NCI-H1436 treated with DMSO at 0.1 percent for 48 hours (cell line): ENCODE data around the gene GGN.
"Not testable (repeated sequence)": the region's sequence is repeated elsewhere in the genome, so short reads cannot be mapped to it uniquely, and the experiment has no call there.

Source experiments
- DNase-seq: peaks from one replicate; lab custom pipeline; 2025; lab: John Stamatoyannopoulos, UW

GGN gene

DNA sequence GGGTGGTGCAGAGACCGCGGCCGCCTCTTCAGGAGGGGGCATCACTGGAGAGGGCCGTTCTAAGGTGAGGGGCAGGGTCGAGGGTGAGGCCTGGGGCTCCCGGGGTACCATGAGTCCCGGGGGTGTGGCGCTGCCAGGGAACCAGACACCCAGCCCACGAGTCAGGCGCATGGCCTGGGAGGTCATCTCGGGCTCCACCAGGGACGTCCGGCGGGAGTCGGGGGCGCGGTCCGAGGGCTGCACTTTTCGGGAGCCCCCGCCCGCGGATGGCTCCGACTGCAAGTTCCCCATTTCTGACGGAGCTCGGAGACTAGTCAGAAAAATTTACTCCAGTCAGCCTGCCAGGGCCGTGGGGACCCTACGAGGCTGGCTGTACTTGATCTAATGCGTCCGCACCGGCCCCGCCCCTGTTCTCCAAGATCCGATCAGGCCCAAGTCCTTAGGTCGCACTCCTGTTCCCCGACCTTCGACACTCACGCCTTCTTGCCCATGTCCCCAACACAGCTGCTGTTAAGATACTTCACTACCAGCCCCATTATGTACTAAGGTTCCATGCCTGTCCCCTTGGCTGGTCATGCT lies 774 bp downstream of the GGN start:
- no peak for DNase-seq

DNA sequence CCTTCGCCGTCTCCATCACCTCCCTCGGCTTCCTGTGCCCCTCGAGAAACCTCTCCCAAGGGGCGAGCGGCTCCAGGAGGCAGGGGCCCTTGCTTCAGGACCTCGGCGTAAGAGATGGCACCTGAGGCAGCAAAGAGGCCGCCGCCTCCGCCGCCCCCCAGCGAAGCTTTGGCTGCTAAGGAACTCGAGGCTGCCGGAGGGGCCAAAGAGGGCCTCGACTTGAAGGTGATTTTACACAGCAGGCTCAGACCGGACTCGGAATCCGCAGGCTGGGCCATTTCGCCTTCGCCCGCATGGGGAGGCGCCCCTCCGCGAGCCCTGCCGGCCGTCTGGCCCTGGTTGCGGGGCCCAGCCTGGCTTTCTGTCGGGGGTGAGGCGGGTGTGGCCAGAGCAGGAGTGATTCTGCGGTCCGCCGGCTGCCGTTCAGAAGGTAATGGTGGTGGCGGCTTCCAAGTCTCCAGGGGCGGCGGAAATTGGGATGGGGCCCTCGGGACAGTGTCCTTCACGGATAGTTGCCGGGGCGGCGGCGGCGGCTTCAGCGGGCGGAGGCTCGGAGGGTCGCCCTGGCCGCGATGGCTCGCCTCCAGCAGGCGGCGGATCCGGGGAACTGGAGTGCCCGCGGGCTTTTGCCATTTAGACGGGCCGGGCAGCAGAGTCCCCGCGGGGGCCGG lies 1.4 kb downstream of the GGN start:
- no peak for DNase-seq

DNA sequence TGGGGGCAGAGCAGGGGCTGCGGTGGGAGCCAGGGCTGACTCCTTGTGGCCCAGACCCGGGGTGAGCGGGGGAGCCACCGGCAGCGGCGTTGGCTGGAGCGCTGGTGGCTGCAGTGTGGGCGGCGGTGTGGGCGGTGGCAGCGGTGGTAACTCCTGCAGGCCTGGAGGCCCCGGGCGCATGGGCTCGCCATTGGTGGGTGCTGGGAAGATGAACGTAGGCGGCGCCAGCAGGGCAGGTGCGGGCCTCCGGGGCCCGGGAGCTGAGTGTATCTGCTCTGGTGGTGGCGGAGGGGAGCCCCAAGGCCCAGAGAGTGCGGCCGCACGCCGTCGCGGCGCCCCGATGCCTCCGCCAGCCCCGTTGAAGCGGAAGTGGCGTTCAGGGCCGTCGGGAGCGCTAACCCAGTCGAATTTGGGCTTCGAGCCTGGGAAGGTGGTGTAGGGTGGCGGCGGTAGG lies 2.0 kb downstream of the GGN start:
- DNase-seq = no peak

DNA sequence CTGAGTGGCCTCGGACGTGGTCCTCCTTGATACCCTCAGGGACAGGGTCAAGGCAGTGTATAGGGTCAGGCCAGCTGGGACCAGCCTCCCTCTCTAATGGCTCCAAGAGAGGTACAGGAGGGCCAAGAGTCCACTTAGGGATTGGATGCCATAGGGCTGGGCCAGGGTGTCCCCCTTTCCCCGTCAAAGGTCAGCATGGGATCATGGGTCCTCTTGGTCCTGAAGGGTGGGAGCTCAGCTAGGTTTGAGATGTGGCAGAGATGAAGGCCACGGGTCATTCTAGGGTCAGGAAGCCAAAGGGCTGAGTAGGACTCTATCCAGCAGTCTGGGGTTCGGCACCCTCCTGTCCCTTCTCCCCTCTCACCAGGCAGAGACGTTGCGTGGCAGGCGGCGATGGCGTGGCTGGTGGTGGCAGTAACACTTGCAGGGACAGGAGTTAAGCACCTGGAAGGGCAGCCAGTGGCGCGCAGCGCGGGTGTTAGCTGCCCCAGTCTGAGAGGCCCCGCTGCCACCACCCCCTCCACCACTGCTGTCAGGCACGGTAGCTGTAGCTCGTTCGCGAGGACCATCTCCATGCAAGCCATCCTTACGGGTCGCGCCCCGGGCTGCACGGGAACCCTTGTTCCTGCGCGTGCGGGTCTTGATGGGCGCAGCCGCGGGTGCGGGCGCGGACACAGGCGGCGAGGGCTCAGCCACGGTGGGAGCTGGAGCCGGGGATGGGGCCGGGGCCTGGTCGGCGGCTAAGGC lies 2.6 kb downstream of the GGN start:
- no peak for DNase-seq

DNA sequence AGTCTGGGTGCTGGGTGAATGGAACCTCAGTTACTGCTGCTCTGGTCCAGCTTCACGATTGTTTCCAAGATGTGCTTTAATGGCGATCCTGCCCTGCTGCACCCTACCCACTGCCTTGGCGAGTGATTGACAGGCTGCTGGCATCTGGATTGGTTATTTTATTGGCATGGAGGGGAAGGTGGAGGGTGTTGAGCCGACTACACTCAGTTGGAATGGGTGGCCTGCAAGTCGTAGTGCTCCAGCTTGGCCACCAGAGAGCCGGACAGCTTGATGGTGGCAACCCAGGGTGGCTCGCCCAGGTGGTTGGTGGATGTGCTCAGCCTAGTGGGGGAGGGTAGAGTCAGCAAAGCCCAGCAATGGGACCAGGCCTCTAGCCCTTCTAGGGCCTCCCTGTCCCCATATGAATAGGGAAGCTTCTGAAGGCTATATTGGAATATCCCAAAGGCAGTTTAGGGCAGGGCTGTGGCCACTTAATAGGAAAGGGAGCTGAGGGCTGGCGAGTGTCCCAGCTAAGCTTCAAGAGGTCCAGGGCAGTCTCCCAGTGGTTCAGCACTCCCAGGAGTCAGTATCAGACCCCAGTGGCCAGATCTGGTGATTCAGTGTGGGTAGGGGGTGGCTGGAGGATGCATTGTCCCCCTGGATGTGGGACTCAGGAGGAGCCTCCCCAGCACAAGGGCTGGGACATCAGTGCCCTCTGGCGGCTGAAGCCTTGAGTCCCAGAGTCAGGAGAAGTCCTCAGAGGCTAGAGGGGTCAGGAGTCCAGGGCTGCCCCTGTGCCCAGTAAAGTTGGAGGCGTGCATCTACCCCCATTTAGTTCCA lies 3.4 kb downstream of the GGN start:
- no peak for DNase-seq

DNA sequence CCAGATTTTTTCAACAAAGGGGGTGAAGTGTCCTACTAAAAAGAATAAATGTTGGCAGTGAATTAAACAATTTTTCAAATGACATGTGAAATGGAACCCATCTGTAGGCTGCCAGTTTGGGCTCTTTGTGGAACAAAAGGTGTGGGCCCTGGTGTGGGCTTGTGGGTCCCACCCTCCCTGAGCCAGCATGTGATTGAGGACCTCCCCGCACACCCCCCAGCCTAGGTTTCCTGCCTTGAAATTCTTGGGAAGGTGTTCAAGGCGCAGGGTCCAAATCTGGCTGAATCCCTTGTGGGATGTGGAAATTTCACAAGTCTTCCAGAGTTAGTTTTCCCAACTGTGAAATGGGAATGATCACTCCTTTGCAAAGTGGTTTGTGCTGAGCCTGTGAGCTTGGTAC lies 4.1 kb downstream of the GGN start:
- no peak for DNase-seq

DNA sequence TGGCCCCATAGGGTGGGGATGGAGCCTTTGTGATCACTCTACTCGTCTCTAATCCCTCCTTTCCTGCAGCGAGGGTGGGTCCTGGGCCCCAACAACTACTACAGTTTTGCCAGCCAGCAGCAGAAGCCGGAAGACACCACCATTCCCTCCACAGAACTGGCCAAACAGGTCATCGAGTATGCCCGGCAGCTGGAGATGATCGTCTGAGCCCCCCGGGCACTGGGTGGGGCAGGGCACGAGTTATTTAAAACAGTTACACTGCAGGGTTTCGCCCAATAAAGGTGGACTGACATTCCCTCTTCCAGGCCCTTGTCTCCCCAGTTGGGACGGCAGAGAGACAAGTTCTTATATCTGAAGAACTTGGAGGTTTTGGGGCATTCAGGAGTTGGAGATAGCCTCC lies 4.7 kb downstream of the GGN start:
- no peak for DNase-seq

DNA sequence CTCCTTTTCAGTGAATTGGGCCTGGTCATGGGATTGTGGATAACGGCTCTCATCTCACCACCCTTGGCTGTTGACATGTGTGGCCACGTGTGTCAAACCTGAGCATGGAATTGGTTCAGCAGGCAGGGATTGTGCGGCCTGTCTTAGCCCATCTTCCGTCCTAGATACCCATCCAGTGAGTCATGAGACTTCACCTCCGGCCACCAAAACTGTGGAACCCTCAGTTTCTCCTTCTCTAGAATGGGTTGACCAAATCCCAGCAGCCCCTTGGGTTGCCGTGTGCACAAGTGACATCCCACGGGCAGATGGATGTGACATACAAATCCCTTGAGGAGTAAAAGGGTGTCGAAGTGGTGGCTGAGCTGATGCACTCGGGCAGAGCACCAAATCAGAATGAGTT lies 6.7 kb downstream of the GGN start:
- no peak for DNase-seq

DNA sequence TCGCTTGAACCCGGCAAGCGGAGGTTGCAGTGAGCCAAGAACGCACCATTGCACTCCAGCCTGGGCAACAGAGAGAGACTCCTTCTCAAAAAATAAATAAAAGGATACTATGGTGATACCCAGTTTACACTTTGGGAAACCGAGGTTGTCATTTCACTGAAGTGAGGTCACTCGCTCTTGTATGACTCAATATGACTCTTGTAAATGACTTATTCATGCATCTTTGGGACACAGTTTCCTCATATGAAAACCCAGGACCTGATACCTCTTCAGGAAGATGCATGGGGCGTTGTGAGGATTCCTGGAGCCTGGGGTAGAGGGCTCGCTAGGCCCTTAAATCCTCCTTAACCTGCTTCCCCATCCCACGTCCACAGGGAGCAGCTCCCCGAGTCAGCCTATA lies 9.0 kb downstream of the GGN start:
- no peak for DNase-seq

DNA sequence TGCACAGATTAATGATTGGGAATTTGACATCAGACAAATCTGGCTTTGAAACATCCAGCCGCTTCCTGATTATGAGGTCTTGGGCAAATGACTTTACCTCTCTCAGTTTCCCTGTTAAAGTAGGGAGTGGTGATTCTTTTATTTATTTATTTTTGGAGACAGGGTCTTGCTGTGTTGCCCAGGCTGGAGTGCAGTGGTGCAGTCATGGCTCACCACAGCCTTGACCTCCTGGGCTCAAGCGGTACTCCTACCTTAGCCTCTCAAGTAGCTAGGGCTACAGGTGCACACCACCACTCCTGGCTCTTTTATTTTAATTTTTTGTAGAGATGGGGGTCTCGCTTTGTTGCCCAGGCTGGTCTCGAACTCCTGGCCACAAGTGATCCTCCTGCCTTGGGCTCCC lies 10.8 kb downstream of the GGN start:
- DNase-seq = no peak

DNA sequence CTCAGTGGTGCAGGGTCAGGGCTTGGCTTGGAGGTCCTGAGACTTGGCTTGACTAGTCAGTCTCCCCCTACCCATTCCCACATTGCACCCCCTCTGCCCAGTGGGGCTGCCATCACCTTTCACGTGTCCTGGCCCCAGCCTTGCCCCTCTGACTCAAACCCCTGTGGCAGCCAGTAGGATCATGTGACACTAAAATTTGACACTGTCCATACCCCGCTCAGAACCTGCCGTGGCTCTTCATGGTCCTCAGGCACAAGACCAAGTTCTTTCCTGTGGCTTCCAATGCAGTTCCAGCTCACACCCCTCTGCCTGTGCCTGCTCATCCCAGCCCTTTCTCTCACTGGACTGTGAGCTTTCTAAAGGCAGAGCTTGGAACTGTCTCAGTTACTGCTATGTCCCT lies 11.3 kb downstream of the GGN start:
- no peak for DNase-seq

DNA sequence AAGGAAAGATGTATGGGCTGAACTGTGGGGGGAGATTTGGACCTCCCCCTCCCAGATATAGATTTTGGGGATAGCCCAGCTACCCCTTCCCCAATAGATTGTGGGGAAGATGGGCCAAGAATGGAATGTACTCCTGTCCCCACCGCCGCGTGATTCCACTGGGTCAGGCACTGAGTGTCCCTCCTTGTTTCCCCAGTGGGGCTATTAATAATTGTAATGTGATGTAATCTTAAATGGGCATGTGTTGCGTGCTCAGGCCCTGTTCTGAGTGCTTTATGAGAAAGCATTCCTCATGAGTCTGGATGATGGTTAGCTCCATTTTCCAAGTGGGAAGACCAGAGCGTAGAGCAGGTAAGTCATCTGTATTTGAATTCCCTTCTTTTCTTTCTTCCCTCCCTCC lies 12.1 kb downstream of the GGN start:
- DNase-seq = no peak

DNA sequence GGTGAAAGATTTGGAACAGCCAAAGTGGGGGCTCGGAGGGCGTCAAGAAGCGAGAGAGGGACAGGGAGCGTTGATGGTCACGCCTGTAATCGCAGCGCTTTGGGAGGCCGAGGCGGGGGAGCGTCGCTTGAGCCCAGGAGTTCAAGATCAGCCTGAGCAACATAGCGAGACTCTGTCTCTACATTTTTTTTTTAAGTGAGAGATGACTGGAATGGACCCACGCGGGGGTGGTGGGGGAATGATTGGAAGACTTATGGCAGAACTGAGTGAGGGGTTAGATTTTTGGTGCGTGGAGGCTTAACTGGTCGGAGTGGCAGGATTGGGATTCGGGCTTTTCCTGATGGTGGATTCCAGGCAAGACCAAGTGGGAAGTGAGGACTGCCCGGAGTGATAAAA lies 12.7 kb downstream of the GGN start:
- DNase-seq = no peak

DNA sequence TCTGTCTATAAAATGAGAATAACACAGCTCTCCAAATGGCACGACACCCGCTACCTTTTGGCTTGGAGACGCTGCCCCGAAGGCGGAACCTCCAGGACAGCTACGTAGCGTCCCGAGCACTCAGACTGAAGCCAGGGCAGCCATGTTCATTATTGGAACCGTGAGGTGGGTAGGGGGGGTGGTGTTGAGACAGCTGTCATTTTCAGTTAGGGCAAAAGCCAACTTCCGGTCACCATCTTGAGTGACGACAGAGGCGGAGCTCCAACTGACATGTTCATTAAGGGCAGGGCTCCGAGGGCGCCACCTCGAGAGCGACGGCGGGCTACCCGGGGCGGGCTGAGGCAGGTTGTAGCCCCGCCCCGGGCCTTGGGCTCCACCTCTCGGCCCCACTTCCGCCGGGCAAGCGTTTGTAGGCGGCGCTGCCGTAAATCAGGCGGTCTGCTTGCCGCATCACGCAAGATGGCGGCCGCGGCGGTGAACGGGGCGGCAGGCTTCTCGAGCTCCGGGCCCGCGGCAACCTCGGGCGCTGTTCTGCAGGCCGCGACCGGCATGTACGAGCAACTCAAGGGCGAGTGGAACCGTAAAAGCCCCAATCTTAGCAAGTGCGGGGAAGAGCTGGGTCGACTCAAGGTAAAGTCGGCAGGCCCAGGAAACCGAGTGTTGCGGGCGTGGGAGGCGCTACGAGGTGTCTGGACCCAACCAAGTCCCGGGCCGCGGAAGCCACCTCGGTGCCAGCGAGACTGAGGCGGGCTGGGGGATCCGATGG lies 13.3 kb downstream of the GGN start, which contains the start of gene PSMD8:
PSMD8 (plus strand) TSS at position 240 of the 766 bp plus-strand sequence; CDS start at position 271, 31 bp downstream.
- DNase-seq = peak; percentile 95

DNA sequence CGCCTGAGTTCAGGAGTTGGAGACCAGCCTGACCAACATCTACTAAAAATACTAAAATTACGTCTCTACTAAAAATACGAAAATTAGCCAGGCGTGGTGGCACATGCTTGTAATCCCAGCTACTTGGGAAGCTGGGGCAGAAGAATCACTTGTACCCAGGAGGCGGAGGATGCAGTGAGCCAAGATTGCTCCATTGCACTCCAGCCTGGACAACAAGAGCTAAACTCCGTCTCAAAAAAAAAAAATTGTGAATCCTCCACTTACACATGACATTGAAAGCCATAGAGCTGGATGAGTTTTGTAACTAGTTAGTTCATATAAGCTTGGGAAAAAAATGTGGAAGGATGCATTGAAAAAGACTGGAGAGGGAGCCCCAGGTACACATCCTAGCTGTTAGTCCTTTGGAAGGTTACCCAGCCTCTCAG lies 13.9 kb downstream of the GGN start:
- DNase-seq = no peak

DNA sequence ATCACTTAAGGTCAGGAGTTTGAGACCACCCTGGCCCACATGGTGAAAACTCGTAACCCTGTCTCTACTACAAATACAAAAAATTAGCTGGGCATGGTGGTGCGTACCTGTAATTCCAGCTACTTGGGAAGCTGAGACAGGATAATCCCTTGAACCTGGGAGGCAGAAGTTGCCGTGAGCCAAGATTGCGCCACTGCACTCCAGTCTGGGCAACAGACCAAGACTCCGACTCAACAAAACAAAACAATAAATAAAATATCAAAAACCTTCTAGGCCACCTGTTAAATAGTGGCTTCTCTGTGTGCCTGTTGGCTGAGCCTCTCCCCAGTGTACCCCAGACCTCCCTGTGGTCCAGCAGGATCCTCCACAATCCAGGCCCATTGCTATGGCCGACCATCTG lies 16.8 kb downstream of the GGN start:
- no peak for DNase-seq

DNA sequence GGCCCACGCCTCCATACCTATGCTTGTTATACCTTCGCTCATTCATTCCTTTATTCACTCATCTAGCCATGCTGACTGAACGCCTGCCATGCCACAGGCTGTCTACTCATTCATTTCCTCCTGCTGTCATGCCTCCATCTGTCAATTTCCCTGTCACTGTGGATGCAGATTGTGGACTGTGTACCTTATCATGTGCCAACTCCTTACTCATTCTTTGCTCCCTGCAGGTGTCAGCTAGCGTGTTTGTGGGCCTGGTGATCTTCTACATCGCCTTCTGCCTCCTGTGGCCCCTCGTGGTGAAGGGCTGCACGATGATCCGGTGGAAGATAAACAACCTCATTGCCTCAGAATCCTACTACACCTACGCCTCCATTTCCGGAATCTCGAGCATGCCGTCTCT lies 17.5 kb downstream of the GGN start:
- DNase-seq = no peak

DNA sequence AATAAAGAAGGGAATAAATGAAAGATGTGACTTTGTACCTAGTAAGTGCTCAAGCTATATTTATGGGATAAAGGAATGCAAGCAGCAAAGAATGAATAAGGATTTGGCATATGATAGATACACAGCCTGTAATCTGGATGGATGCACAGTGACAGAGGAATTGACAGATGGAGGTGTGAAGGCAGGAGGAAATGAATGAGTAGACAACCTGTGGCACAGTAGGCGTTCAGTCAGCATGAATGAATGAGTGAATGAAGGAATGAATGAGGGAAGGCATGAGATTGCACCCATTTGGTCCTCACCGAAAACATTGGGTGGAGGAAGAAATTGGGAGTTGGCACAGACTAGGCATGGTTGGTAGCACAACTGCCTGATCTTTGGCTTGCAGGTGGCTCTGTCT lies 18.2 kb downstream of the GGN start:
- DNase-seq = no peak

DNA sequence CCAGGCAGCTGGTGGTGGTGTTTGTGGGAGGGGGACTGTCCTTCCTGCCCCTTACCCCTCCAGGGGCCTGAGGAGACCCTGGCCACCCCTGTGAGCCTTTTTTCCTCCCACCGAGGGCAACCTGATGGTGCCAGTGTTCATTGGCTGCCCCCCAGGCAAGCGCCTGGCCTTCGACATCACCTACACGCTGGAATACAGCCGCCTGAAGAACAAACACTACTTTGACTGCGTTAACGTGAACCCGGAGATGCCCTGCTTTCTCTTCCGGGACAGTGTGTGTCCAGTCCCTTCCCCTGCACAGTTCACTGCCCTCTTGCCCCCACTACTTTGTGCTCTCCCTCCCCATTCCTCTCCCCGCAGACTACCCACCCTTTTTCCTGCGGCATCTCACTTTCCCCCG lies 20.8 kb downstream of the GGN start:
- DNase-seq = no peak

DNA sequence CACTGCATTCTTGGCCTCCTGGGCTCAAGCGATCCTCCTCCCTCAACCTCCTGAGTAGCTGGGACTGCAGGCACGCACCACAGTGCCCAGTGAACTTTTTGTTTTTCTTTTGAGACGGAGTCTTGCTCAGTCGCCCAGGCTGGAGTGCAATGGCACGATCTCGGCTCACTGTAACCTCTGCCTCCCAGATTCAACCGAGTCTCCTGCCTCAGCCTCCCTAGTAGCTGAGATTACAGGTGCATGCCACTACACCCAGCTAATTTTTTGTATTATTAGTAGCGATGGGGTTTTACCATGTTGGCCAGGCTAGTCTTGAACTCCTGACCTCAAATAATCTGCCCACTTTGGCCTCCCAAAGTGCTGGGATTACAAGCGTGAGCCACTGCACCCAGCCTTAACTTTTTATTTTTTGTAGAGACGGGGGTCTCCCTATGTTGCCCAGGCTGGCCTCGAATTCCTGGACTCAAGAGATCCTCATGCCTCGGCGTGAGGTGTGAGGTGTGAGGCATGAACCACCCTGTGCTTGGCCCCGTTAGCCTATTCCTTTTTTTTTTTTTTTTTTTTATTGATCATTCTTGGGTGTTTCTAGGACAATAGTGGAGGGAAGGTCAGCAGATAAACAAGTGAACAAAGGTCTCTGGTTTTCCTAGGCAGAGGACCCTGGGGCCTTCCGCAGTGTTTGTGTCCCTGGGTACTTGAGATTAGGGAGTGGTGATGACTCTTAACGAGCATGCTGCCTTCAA lies 24.7 kb downstream of the GGN start:
- DNase-seq = not testable (repeated sequence)
